ENCODE measurements around the gene HLX. TPM values are rescaled to one million over a fixed set of nuclear protein-coding genes. Genes with fewer than 3 reads are reported as not detected.

The HLX gene
- total RNA-seq, 1 experiment from 2014 or later = 1.8 TPM

- peak overlapping the region; percentile 74 for H2AFZ ChIP-seq (ENCODE audit: low read depth, low read length, poor library complexity, severe bottlenecking)
- TF ChIP-seq CTCF (IDR thresholded peaks at IDR 0.05 in 2 of 3, conservative IDR thresholded peaks at IDR 0.05 in 1 of 3; ENCODE audit: borderline replicate concordance in 1 of 3, insufficient read depth in 1 of 3, low read depth in 2 of 3, low read length in 2 of 3) = 0 out of 6 replicates have a peak, but pooled peaks of 1 of the 3 experiments have one; percentile 6
- 0 out of 2 replicates have a peak, but pooled peaks have one; percentile 17 for TF ChIP-seq EGR1 (IDR thresholded peaks at IDR 0.05; ENCODE audit: low read depth)
- peak; percentile 55; the same call in 1 of the 2 replicates for TF ChIP-seq ZFX (IDR thresholded peaks at IDR 0.05)
- no peak for TF ChIP-seq REST (IDR thresholded peaks at IDR 0.05; ENCODE audit: low read depth)
These were observed 492 bp downstream of the HLX start for GRCh38 chr1:220879509-220880361.

More at GRCh38 chr1:220879509-220880361, 492 bp downstream of the HLX start:
- intact Hi-C loops (cut with micrococcal nuclease) = loop anchor here (5.0 to 10.0 kb wide), 3 partner anchors 538 to 1575 kb away; no protein-coding TSS in a partner anchor
- Histone ChIP-seq H3K9me2 (ENCODE audit: insufficient read depth) (no peaks in the 10 kb centered on the region), H4K20me1 (ENCODE audit: insufficient read depth) (no peaks in the 10 kb centered on the region), H3K27me3 (ENCODE audit: insufficient read depth, low read length) (no peaks in the 10 kb centered on the region), H3K27ac (ENCODE audit: low read depth, low read length) (peak overlapping the region; percentile 36; the same call in 1 of the 2 replicates), H3K36me3 (ENCODE audit: control insufficient read depth in 1 of 2, insufficient read depth in 2 of 2, low read length in 2 of 2) (no peaks in the 10 kb centered on the region), H3K4me3 (replicated peaks in 1 of 2; ENCODE audit: low read depth in 1 of 2, low read length in 2 of 2) (peak overlapping the region; percentile 58 to 75), H3K79me2 (ENCODE audit: insufficient read depth, low read length) (no peaks in the 10 kb centered on the region), H3K4me2 (ENCODE audit: low read length) (peak overlapping the region; percentile 91), H3K4me1 (ENCODE audit: control insufficient read depth in 1 of 2, insufficient read depth in 2 of 2, low read length in 2 of 2) (peaks cover 3 to 11% of the 10 kb centered on the region in 2 experiments; a peak in 3 of 4 replicates), H3K9ac (ENCODE audit: low read length) (peak overlapping the region; percentile 58), H3K9me3 (ENCODE audit: control insufficient read depth in 1 of 2, insufficient read depth in 1 of 2, low read depth in 1 of 2, low read length in 2 of 2) (no peaks in the 10 kb centered on the region)
- ATAC-seq (peak; percentile 75), DNase-seq (ENCODE audit: low read depth, low spot score) (no peak)
- CTCF ChIA-PET = interaction anchor here (0.7 to 1.3 kb wide), 4 partner anchors 26 to 1575 kb away, joined by 3 to 4 read pairs (median 4); no protein-coding TSS in a partner anchor
- POLR2A ChIA-PET = no interaction called here
- RAD21 ChIA-PET (ENCODE audit: low non-redundant PET in 1 of 2, low total read pairs in 2 of 2, uncharacterized antibody in 2 of 2, unreplicated experiment in 2 of 2) = no interaction called here
- no TSS peak for BruUV-seq (replicated peaks)

All from HCT116 (cell line).